ENCODE data around the gene GTF3C2. TPM values are rescaled to one million over a fixed set of nuclear protein-coding genes. Genes with fewer than 3 reads are reported as not detected.

The GTF3C2 gene
- total and polyA plus RNA-seq, 2 of the 13 experiments (the other 11 are each of a cell fraction or from before 2014, with no cell fraction given), result 77.5 to 130 TPM

DNA sequence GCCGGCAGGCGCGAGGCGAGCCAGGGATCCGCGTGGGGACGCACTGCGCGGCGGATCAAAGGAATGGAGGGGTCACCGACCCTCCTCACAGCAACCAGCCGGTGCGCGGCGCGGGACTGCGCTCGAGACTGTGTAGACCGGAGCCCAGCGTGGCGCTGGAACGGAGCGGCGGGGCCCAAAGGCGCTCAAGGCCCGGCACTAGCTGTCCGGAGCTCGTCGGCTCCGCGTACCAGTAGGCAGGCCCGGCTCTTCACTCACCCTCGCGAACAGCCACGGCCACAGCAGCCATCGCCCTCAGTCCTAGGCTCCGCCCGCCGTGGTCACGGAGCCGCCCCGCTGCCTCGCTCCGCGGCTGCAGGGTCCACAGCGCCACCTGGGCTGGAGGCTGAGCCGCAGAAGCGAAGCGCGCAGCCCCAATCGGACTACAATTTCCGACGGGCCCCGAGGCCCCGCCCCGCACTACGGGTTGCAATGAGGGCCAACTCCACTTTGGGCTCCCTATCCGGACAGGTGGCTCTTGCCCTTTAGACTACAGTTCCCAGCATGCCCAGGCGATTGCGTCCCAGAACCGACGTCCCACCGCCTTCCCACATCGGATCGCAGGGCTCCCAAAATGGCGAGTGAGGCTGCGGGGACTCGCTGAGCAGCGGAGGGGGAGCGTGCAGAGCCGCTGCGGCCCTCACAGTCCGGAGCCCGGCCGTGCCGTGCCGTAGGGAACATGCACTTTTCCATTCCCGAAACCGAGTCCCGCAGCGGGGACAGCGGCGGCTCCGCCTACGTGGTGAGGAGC is 13.7 kb upstream of the GTF3C2 start, which contains the start of the genes EIF2B4 and SNX17 (continued):
- TF ChIP-seq, protein P1, sequence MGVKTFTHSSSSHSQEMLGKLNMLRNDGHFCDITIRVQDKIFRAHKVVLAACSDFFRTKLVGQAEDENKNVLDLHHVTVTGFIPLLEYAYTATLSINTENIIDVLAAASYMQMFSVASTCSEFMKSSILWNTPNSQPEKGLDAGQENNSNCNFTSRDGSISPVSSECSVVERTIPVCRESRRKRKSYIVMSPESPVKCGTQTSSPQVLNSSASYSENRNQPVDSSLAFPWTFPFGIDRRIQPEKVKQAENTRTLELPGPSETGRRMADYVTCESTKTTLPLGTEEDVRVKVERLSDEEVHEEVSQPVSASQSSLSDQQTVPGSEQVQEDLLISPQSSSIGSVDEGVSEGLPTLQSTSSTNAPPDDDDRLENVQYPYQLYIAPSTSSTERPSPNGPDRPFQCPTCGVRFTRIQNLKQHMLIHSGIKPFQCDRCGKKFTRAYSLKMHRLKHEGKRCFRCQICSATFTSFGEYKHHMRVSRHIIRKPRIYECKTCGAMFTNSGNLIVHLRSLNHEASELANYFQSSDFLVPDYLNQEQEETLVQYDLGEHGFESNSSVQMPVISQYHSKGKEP (CRISPR knock-in tag; IDR thresholded peaks at IDR 0.05), result peak; percentile 65; the same call in 1 of the 2 replicates
- peak; percentile 99 for TF ChIP-seq ZNF567 (CRISPR knock-in tag; IDR thresholded peaks at IDR 0.05; ENCODE audit: borderline replicate concordance)
- peak; percentile 66; the same call in 1 of the 2 replicates for TF ChIP-seq MTF1 (CRISPR knock-in tag; IDR thresholded peaks at IDR 0.05)
- 0 out of 2 replicates have a peak, but pooled peaks have one; percentile 40 for TF ChIP-seq ZSCAN22 (CRISPR knock-in tag; IDR thresholded peaks at IDR 0.05)
- peak; percentile 78 for TF ChIP-seq ZNF549 (CRISPR knock-in tag; IDR thresholded peaks at IDR 0.05)
- peak; percentile 93 for TF ChIP-seq NR2C2 (CRISPR knock-in tag; IDR thresholded peaks at IDR 0.05; ENCODE audit: borderline replicate concordance)
- no peak; the same call in 1 of the 2 replicates for TF ChIP-seq ZKSCAN5 (CRISPR knock-in tag; IDR thresholded peaks at IDR 0.05)
- peak; percentile 99 for TF ChIP-seq RXRA (CRISPR knock-in tag; IDR thresholded peaks at IDR 0.05)
- no peak; the same call in 1 of the 2 replicates for TF ChIP-seq GPN1 (CRISPR knock-in tag; IDR thresholded peaks at IDR 0.05; ENCODE audit: borderline replicate concordance)
- TF ChIP-seq PRPF4 (IDR thresholded peaks at IDR 0.05; ENCODE audit: low read depth, low read length, poor library complexity, severe bottlenecking), result no peak
- TF ChIP-seq JUND (CRISPR knock-in tag; IDR thresholded peaks at IDR 0.05), result peak; percentile 81
- TF ChIP-seq ZNF496 (CRISPR knock-in tag; IDR thresholded peaks at IDR 0.05; ENCODE audit: insufficient replicate concordance), result no peak
- TF ChIP-seq ZNF75D (CRISPR knock-in tag; IDR thresholded peaks at IDR 0.05; ENCODE audit: borderline replicate concordance), result no peak
- TF ChIP-seq TCF7 (IDR thresholded peaks at IDR 0.05; ENCODE audit: low read depth), result peak; percentile 96
- TF ChIP-seq MAF1 (CRISPR knock-in tag; IDR thresholded peaks at IDR 0.05; ENCODE audit: borderline replicate concordance), result peak; percentile 98
- TF ChIP-seq, protein P2, sequence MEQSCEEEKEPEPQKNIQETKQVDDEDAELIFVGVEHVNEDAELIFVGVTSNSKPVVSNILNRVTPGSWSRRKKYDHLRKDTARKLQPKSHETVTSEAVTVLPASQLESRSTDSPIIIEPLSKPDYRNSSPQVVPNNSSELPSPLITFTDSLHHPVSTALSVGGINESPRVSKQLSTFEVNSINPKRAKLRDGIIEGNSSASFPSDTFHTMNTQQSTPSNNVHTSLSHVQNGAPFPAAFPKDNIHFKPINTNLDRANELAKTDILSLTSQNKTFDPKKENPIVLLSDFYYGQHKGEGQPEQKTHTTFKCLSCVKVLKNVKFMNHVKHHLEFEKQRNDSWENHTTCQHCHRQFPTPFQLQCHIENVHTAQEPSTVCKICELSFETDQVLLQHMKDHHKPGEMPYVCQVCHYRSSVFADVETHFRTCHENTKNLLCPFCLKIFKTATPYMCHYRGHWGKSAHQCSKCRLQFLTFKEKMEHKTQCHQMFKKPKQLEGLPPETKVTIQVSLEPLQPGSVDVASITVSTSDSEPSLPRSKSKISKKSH (CRISPR knock-in tag; IDR thresholded peaks at IDR 0.05; ENCODE audit: borderline replicate concordance), result peak; percentile 81; the same call in 1 of the 2 replicates
- peak; percentile 72; the same call in 1 of the 2 replicates for TF ChIP-seq ZNF775 (CRISPR knock-in tag; IDR thresholded peaks at IDR 0.05; ENCODE audit: borderline replicate concordance)
- TF ChIP-seq, protein P3, sequence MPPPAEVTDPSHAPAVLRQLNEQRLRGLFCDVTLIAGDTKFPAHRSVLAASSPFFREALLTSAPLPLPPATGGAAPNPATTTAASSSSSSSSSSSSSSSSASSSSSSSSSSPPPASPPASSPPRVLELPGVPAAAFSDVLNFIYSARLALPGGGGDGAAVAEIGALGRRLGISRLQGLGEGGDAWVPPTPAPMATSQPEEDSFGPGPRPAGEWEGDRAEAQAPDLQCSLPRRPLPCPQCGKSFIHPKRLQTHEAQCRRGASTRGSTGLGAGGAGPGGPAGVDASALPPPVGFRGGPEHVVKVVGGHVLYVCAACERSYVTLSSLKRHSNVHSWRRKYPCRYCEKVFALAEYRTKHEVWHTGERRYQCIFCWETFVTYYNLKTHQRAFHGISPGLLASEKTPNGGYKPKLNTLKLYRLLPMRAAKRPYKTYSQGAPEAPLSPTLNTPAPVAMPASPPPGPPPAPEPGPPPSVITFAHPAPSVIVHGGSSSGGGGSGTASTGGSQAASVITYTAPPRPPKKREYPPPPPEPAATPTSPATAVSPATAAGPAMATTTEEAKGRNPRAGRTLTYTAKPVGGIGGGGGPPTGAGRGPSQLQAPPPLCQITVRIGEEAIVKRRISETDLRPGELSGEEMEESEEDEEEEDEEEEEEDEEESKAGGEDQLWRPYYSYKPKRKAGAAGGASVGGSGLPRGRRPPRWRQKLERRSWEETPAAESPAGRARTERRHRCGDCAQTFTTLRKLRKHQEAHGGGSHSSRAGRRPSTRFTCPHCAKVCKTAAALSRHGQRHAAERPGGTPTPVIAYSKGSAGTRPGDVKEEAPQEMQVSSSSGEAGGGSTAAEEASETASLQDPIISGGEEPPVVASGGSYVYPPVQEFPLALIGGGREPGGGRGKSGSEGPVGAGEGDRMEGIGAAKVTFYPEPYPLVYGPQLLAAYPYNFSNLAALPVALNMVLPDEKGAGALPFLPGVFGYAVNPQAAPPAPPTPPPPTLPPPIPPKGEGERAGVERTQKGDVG (CRISPR knock-in tag; IDR thresholded peaks at IDR 0.05; ENCODE audit: borderline replicate concordance), result peak; percentile 98
- TF ChIP-seq NFATC3 (CRISPR knock-in tag; IDR thresholded peaks at IDR 0.05), result peak; percentile 92
